Fibroblast of the aortic adventitia (primary cell): ENCODE measurements around the gene SEMA5B. TPM values are rescaled to one million over a fixed set of nuclear protein-coding genes. Genes with fewer than 3 reads are reported as not detected.

ENCODE experiments used
- DNase-seq: peaks from one replicate; pipeline ENCODE4 v3.0.0-alpha.2; 2010; ENCODE audit warnings: low read depth
- H3K4me3 ChIP-seq: 2 replicates; pipeline ENCODE4 v1.5.1; 2011; ENCODE audit warnings: low read depth, mild to moderate bottlenecking, control low read depth, low read length, moderate library complexity
- total RNA-seq: library from RNA; depleted of rRNA; stranded (reverse); fragments of >200 nt; gene quantifications from 2 replicates; pipeline ENCODE4 v1.2.3, GENCODE V29; 2012; ENCODE audit warnings: low replicate concordance
- TF ChIP-seq, protein P1 (sequence below): IDR thresholded peaks from 2 replicates; pipeline ENCODE4 v1.5.1; 2011; ENCODE audit warnings: mild to moderate bottlenecking, low read length, control low read depth, inconsistent platforms; ENCODE audit not compliant: insufficient read depth

SEMA5B gene
- total RNA-seq, 1 donor = 0.18 TPM

DNA sequence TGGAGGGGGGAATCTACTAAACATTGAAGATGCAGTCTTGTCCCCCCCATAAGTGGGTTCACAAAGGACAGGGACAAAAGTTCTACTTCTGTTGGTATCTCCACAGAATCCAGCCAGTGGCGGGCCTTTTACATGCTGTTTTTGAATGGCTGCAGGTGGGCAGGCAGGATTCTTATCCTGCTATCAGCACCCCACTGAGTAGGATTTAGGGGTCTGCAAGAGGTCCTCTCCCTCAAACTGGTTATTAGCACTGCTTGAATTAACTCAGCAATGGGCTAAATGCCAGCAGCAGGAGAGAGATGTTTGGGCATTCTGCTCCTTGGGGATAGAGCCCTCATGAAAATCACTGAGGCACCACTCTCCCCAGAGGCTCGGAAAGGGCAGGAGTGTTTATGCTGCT is 40.3 kb downstream of the SEMA5B start:
- TF ChIP-seq, protein P1, sequence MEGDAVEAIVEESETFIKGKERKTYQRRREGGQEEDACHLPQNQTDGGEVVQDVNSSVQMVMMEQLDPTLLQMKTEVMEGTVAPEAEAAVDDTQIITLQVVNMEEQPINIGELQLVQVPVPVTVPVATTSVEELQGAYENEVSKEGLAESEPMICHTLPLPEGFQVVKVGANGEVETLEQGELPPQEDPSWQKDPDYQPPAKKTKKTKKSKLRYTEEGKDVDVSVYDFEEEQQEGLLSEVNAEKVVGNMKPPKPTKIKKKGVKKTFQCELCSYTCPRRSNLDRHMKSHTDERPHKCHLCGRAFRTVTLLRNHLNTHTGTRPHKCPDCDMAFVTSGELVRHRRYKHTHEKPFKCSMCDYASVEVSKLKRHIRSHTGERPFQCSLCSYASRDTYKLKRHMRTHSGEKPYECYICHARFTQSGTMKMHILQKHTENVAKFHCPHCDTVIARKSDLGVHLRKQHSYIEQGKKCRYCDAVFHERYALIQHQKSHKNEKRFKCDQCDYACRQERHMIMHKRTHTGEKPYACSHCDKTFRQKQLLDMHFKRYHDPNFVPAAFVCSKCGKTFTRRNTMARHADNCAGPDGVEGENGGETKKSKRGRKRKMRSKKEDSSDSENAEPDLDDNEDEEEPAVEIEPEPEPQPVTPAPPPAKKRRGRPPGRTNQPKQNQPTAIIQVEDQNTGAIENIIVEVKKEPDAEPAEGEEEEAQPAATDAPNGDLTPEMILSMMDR = no peak
- no peak overlapping the region for H3K4me3 ChIP-seq
- DNase-seq = no peak

DNA sequence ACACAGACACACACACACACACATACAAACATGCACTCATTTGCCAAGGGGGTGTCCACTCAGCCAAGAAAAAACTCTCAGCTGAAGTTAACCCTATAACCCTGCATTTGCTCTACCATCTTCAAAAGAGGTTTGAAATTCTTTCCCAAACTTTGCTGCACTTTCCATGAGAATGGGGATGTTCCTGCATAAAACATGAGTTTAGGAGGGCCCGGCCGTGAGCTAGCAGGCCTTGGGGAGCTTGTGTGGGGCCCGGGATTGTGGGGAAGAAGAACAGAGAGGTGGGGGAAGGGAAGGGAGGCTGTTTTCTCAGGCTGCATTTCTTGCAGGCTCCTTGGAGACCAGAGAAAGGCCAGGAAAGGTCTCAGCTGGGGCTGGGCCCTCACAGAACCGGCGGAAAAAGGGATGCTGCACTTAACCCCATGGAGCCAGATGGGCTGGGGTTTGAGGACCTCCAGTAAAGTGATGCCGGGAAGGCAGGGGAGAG is 40.8 kb downstream of the SEMA5B start:
- H3K4me3 ChIP-seq = no peak overlapping the region
- TF ChIP-seq, protein P1 = no peak
- no peak for DNase-seq

DNA sequence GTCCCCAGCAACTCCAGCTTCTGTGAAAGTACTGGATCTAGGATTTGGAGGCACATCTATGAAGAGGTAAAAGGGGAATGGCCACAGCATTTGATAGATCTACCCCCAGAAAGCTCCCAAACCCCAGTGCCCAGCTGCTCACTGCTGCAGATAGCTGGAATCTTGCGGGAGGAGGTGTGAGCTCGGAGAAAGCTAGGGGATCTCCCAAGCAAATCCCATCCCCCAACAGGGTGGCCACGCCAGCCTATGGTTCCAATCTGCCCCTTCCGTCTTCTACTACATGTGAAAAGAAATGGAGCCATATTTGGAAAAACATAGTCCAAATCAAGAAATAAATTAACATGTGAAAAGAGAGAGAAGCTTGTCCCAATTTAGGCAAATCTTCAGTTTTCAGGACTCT is 42.0 kb downstream of the SEMA5B start:
- TF ChIP-seq, protein P1 = no peak
- no peak for DNase-seq
- no peak overlapping the region for H3K4me3 ChIP-seq

DNA sequence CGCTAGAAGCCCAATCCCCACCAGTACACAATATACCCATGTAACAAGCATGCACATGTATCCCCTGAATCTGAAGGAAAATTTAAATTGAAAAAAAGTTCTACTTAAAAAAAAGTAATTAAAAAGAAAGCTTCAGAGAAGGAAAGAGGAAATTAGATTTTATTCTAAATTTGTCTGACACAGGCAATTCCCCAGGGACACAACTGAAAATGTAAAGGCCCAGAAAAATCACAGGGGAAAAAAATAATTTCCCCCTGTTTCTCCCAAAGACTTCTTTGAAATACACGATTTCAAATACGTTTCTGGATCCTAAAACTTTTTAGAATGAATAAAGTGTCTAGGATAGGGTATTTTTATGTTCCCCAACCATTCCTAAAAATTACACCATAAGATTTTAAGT is 42.9 kb downstream of the SEMA5B start:
- no peak overlapping the region for H3K4me3 ChIP-seq
- TF ChIP-seq, protein P1 = no peak
- DNase-seq = no peak

DNA sequence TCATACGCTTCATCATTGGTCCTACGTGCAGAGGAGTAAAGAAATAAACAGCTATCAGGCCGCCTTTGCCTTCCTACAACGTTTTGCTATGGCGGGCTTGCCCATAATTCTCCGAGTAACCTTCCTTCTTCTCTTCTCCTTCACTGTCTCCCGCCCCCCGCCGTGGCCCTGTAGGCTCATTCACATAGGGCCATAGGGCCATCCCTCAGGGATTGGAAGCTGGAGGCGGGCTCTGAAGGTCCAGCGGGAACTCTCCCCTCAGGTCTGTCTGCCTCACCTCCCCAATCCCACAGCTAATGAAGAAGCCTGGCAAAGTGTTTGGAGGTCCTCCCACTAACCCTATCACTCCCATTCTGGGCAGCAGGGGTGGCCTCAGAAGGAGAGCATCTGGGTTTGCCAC is 43.6 kb downstream of the SEMA5B start:
- DNase-seq = no peak
- no peak overlapping the region for H3K4me3 ChIP-seq
- TF ChIP-seq, protein P1 = no peak

DNA sequence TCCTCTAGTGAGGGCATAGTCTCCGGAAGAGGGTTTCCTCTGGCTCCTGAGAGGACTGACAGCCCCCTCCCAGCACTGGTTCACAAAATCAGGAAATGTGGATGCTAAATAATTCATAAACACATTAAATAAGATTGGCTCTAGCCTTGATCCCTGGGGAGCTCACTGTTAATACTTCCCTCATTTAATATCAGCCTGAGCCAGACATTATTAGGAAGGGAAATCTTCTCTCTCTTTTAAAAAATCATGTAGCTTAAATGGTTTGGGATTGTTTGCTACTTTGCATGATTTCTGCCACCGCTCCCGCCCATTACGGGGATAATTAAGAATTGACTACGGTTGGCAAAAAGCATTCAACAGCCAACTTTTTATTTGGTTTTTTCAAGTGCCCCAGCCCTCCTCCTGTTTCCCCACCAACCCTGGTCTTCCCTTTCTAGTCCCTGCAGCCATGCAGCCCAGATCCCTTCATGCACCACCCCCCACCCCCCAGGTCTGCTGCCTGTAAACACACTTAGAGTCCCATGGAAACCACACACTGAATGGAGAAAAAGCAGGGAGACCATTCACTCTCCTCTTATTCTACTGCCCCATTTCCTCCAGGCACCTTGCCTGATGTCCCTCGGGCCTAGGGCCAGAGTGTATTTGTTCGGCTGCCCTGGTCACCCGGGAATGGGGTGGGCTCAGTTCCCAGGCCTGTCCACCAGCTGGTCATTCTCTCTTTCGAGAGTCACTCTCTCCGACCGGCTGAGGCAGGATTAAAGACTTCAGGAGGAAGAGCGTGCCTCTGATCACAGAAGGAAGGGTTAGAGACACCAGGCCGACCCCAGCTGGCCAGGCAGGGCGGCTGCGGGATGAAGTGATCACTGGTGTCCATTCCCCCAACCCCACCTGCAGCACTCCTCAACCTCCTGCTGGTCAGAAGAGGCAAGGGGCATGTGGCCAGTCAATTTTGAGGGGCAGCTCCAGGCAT is 45.1 kb downstream of the SEMA5B start:
- TF ChIP-seq, protein P1 = peak; percentile 9
- H3K4me3 ChIP-seq = no peak overlapping the region

More for the DNA sequence above, 45.1 kb downstream of the SEMA5B start:
- DNase-seq = no peak
